Right atrium auricular region (tissue), 2 donors: ENCODE data around the gene SNAPC3. TPM values are rescaled to one million over a fixed set of nuclear protein-coding genes. Genes with fewer than 3 reads are reported as not detected.

Experiments
- DNase-seq: peaks from one replicate; pipeline ENCODE4 v3.0.0-alpha.2; 2019; ENCODE audit warnings: low spot score
- H3K27ac ChIP-seq, 2 donors: fragments of 200-600 bp; sonication (generic); 1 replicate in 1 of 2; 2 replicates in 1 of 2; pipeline ENCODE4 v1.5.1; 2016 to 2019
- H3K27me3 ChIP-seq, 2 donors: fragments of 200-600 bp; sonication (generic); one replicate each; pipeline versions ENCODE4 v1.5.1 to v1.6.0; 2017 to 2019
- H3K36me3 ChIP-seq: fragments of 200-600 bp; sonication (generic); one replicate; pipeline ENCODE4 v1.5.1; 2016
- H3K4me1 ChIP-seq, 2 donors: fragments of 200-600 bp; sonication (generic); one replicate each; pipeline versions ENCODE4 v1.5.1 to v1.6.0; 2017 to 2019
- H3K4me3 ChIP-seq, 2 donors: fragments of 200-600 bp; sonication (generic); 1 replicate in 1 of 2; 2 replicates in 1 of 2; pipeline ENCODE4 v1.5.1; 2017 to 2019; ENCODE audit warnings: mild to moderate bottlenecking in 1 of 2, moderate library complexity in 1 of 2
- H3K9me3 ChIP-seq, 2 donors: fragments of 200-600 bp; sonication (generic); one replicate each; pipeline ENCODE4 v1.5.1; 2019
- total RNA-seq, 2 donors: library from RNA; depleted of rRNA; stranded (reverse); fragments of >200 nt; gene quantifications; one replicate each; pipeline ENCODE4 v1.1.0, GENCODE V29; 2016
- TF ChIP-seq, protein P1 (sequence below), 2 donors: fragments of 200-600 bp; sonication (generic); IDR thresholded peaks; one replicate each; pipeline ENCODE4 v1.5.1; 2019; ENCODE audit warnings: antibody characterized with exemption in 2 of 2

The SNAPC3 gene
- total RNA-seq, 2 donors from 2014 or later: 14.5 to 23.9 TPM

- TF ChIP-seq, protein P1, sequence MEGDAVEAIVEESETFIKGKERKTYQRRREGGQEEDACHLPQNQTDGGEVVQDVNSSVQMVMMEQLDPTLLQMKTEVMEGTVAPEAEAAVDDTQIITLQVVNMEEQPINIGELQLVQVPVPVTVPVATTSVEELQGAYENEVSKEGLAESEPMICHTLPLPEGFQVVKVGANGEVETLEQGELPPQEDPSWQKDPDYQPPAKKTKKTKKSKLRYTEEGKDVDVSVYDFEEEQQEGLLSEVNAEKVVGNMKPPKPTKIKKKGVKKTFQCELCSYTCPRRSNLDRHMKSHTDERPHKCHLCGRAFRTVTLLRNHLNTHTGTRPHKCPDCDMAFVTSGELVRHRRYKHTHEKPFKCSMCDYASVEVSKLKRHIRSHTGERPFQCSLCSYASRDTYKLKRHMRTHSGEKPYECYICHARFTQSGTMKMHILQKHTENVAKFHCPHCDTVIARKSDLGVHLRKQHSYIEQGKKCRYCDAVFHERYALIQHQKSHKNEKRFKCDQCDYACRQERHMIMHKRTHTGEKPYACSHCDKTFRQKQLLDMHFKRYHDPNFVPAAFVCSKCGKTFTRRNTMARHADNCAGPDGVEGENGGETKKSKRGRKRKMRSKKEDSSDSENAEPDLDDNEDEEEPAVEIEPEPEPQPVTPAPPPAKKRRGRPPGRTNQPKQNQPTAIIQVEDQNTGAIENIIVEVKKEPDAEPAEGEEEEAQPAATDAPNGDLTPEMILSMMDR (IDR thresholded peaks at IDR 0.05): no peak
- Histone ChIP-seq H3K27ac (no peak overlapping the region), H3K9me3 (no peaks in the 10 kb centered on the region), H3K4me1 (no peaks in the 10 kb centered on the region), H3K4me3 (no peak overlapping the region), H3K36me3 (peaks cover 34% of the 10 kb centered on the region), H3K27me3 (no peaks in the 10 kb centered on the region)
- DNase-seq: no peak
Observed at GRCh38 chr9:15469862-15470261, 47.2 kb downstream of the SNAPC3 start.

GRCh38 chr9:15475923-15476536 lies 53.4 kb downstream of the SNAPC3 start:
- no peaks in the 10 kb centered on the region for H3K9me3 ChIP-seq
- TF ChIP-seq, protein P1 (IDR thresholded peaks at IDR 0.05): no peak
- no peaks in the 10 kb centered on the region for H3K27me3 ChIP-seq
- no peak overlapping the region for H3K27ac ChIP-seq
- H3K4me1 ChIP-seq: no peaks in the 10 kb centered on the region
- H3K4me3 ChIP-seq: no peak overlapping the region
- H3K36me3 ChIP-seq: peaks cover 20% of the 10 kb centered on the region
- DNase-seq: no peak

DNA sequence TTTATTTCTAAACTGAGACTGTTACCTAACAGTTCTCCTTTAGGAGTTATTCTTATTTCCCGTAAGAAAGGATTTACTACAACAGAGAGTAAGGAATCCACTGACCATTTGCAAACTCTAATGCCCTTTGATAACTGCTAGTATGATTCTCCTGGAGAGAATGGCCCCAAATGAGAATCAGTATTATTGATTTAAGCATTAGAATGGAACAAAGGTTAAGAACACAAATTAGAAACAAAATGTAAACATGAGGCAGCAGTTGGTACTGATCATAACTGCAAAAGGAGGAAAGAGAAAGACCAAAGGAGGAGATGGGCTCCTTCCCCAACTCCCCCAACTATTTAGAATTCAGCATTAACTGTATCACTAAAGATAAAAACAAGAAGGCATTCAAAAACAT lies 57.4 kb downstream of the SNAPC3 start:
- DNase-seq: no peak
- peaks cover 13% of the 10 kb centered on the region for H3K36me3 ChIP-seq
- H3K27me3 ChIP-seq: no peaks in the 10 kb centered on the region
- TF ChIP-seq, protein P1 (IDR thresholded peaks at IDR 0.05): no peak
- no peak overlapping the region for H3K27ac ChIP-seq
- H3K4me3 ChIP-seq: no peak overlapping the region
- H3K4me1 ChIP-seq: no peaks in the 10 kb centered on the region
- H3K9me3 ChIP-seq: no peaks in the 10 kb centered on the region

DNA sequence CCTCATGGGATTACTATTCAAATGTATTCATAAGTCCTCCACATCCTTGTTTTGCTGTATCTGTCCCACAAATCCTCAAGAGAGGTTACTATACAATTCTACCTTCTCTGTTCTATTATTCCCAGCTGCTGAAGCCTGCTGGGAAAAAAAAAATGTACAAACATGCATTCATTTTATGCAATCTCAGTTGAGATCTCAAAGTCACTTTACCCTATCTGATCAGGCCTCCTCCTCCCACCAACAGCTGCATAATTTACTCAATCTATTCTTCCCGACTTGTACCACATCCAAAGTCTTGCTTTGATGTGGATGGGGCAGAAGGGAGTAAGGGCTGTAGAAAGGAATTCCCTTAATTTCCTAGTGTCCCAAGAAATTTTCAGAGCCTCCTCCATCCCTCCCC lies 59.5 kb downstream of the SNAPC3 start:
- DNase-seq: no peak
- peaks cover 6% of the 10 kb centered on the region for H3K36me3 ChIP-seq
- no peaks in the 10 kb centered on the region for H3K9me3 ChIP-seq
- TF ChIP-seq, protein P1 (IDR thresholded peaks at IDR 0.05): no peak
- H3K4me3 ChIP-seq: no peak overlapping the region
- H3K4me1 ChIP-seq: no peaks in the 10 kb centered on the region
- H3K27ac ChIP-seq: no peak overlapping the region
- no peaks in the 10 kb centered on the region for H3K27me3 ChIP-seq

- Histone ChIP-seq H3K27ac (no peak overlapping the region), H3K4me1 (no peaks in the 10 kb centered on the region), H3K9me3 (no peaks in the 10 kb centered on the region), H3K4me3 (no peak overlapping the region), H3K36me3 (peaks cover 10% of the 10 kb centered on the region), H3K27me3 (no peaks in the 10 kb centered on the region)
- no peak for DNase-seq
- TF ChIP-seq, protein P1 (IDR thresholded peaks at IDR 0.05): no peak
Observed at GRCh38 chr9:15484802-15485201, 62.1 kb downstream of the SNAPC3 start.
